OCI-LY7 (cell line): ENCODE data around the gene UNC13A. TPM values are rescaled to one million over a fixed set of nuclear protein-coding genes. Genes with fewer than 3 reads are reported as not detected.

Experiments
- BruUV-seq: library from RNA; stranded (reverse); fragments of 400-500 nt; replicated peaks from 2 replicates; lab custom pipeline; 2021; lab: Mats Ljungman, UMichigan
- CTCF ChIA-PET: fragments of 300-600 bp; sonication (Branson Sonifier 250); formaldehyde crosslinking; loops from one replicate; lab custom pipeline; 2022; ENCODE audit warnings: antibody characterized with exemption; ENCODE audit not compliant: unreplicated experiment; lab: Charles Lee
- POLR2A ChIA-PET: fragments of 300-600 bp; sonication (Branson Sonifier 250); formaldehyde crosslinking; loops from one replicate; lab custom pipeline; 2022; ENCODE audit warnings: antibody characterized with exemption; lab: Charles Lee
- DNase-seq: peaks from one replicate; pipeline ENCODE4 v3.0.0-alpha.2; 2015; ENCODE audit warnings: low spot score
- H2AFZ ChIP-seq: fragments of 200-600 bp; sonication (generic), shearing (Covaris generic); 2 replicates; pipeline ENCODE4 v1.6.1; 2014; ENCODE audit warnings: mild to moderate bottlenecking, antibody characterized with exemption, low read length, moderate library complexity
- H3K27ac ChIP-seq: fragments of 200-600 bp; sonication (generic); 2 replicates; pipeline ENCODE4 v1.5.1; 2014; ENCODE audit warnings: mixed run types, low read depth, mild to moderate bottlenecking, moderate library complexity, low read length, inconsistent platforms; ENCODE audit not compliant: poor library complexity, severe bottlenecking
- H3K36me3 ChIP-seq: fragments of 200-600 bp; sonication (generic); 2 replicates; pipeline ENCODE4 v1.6.1; 2014; ENCODE audit warnings: mild to moderate bottlenecking, antibody characterized with exemption, low read length, moderate library complexity, mixed read lengths; ENCODE audit not compliant: insufficient read depth
- H3K4me1 ChIP-seq: fragments of 200-600 bp; sonication (generic); 2 replicates; pipeline ENCODE4 v1.5.1; 2014; ENCODE audit warnings: mild to moderate bottlenecking, low read length; ENCODE audit not compliant: insufficient read depth, poor library complexity, severe bottlenecking
- H3K4me2 ChIP-seq: fragments of 200-600 bp; sonication (generic); 2 replicates; pipeline ENCODE4 v1.6.1; 2014; ENCODE audit warnings: mild to moderate bottlenecking, low read length
- H3K4me3 ChIP-seq: fragments of 200-600 bp; sonication (generic); 2 replicates; pipeline ENCODE4 v1.5.1; 2014; ENCODE audit warnings: mild to moderate bottlenecking, low read depth, low read length; ENCODE audit not compliant: poor library complexity, severe bottlenecking
- H3K79me2 ChIP-seq: fragments of 200-600 bp; sonication (generic); 2 replicates; pipeline ENCODE4 v1.6.1; 2016; ENCODE audit warnings: low read depth, mild to moderate bottlenecking, low read length, moderate library complexity, mixed read lengths; ENCODE audit not compliant: insufficient read depth
- H3K9me2 ChIP-seq: fragments of 200-600 bp; sonication (generic); 2 replicates; pipeline ENCODE4 v1.6.1; 2016; ENCODE audit warnings: mild to moderate bottlenecking, low read length, mixed read lengths; ENCODE audit not compliant: insufficient read depth
- H3K9me3 ChIP-seq: fragments of 200-600 bp; sonication (generic); 2 replicates; pipeline ENCODE4 v1.6.1; 2014; ENCODE audit warnings: mild to moderate bottlenecking, mixed run types, low read length, mixed read lengths
- H4K20me1 ChIP-seq: fragments of 200-600 bp; sonication (generic); 2 replicates; pipeline ENCODE4 v1.6.1; 2014; ENCODE audit warnings: mild to moderate bottlenecking, antibody characterized with exemption, low read length, moderate library complexity, mixed read lengths; ENCODE audit not compliant: insufficient read depth
- EZH2phosphoT487 ChIP-seq: fragments of 200-600 bp; sonication (generic); IDR thresholded peaks from 2 replicates; pipeline ENCODE4 v1.6.1; 2018; ENCODE audit warnings: low read depth, borderline replicate concordance, mild to moderate bottlenecking, mixed run types, antibody characterized with exemption, low read length, moderate library complexity, mixed read lengths
- intact Hi-C: fragments of 100-400 bp; cut with micrococcal nuclease; formaldehyde crosslinking; loops from one replicate; pipeline ENCODE4 v1.10.0; 2022; ENCODE audit not compliant: unreplicated experiment
- total RNA-seq, 2 experiments: library from RNA; depleted of rRNA in 1 of 2; stranded (reverse); fragments of >200 nt in 1 of 2; shearing (Covaris generic) in 1 of 2; gene quantifications; 2 replicates each; pipeline ENCODE4 v1.2.3, GENCODE V29; 2014 to 2022
- TF ChIP-seq, protein P1 (sequence below): fragments of 200-600 bp; sonication (generic); conservative IDR thresholded peaks from 2 replicates; pipeline ENCODE4 v1.5.1; 2014; ENCODE audit warnings: mild to moderate bottlenecking, antibody characterized with exemption, low read length, moderate library complexity, mixed read lengths

UNC13A gene
- total RNA-seq, 2 experiments from 2014 or later: 0.72 to 0.92 TPM

- no peak overlapping the region for H3K27ac ChIP-seq
- CTCF ChIA-PET: no interaction called here
- no TSS peak for BruUV-seq
These were observed 61.6 kb downstream of the UNC13A start for GRCh38 chr19:17626456-17627015.

GRCh38 chr19:17625980-17626379, 62.2 kb downstream of the UNC13A start:
- TF ChIP-seq, protein P1, sequence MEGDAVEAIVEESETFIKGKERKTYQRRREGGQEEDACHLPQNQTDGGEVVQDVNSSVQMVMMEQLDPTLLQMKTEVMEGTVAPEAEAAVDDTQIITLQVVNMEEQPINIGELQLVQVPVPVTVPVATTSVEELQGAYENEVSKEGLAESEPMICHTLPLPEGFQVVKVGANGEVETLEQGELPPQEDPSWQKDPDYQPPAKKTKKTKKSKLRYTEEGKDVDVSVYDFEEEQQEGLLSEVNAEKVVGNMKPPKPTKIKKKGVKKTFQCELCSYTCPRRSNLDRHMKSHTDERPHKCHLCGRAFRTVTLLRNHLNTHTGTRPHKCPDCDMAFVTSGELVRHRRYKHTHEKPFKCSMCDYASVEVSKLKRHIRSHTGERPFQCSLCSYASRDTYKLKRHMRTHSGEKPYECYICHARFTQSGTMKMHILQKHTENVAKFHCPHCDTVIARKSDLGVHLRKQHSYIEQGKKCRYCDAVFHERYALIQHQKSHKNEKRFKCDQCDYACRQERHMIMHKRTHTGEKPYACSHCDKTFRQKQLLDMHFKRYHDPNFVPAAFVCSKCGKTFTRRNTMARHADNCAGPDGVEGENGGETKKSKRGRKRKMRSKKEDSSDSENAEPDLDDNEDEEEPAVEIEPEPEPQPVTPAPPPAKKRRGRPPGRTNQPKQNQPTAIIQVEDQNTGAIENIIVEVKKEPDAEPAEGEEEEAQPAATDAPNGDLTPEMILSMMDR: no peak
- TF ChIP-seq EZH2phosphoT487: no peak
- DNase-seq: no peak
- CTCF ChIA-PET: no interaction called here
- intact Hi-C loops: no loop called here
- no peak overlapping the region for H3K4me3 ChIP-seq
- H3K9me2 ChIP-seq: no peaks in the 10 kb centered on the region
- no peaks in the 10 kb centered on the region for H3K36me3 ChIP-seq
- peaks cover 15% of the 10 kb centered on the region for H3K4me1 ChIP-seq
- BruUV-seq: no TSS peak
- H3K4me2 ChIP-seq: no peak overlapping the region
- no peaks in the 10 kb centered on the region for H3K9me3 ChIP-seq
- POLR2A ChIA-PET: no interaction called here
- H3K27ac ChIP-seq: no peak overlapping the region
- H3K79me2 ChIP-seq: no peaks in the 10 kb centered on the region
- no peaks in the 10 kb centered on the region for H4K20me1 ChIP-seq
- H2AFZ ChIP-seq: no peak overlapping the region

More at GRCh38 chr19:17626456-17627015, 61.6 kb downstream of the UNC13A start:
- H4K20me1 ChIP-seq: no peaks in the 10 kb centered on the region
- H3K9me2 ChIP-seq: no peaks in the 10 kb centered on the region
- no peaks in the 10 kb centered on the region for H3K9me3 ChIP-seq
- H3K79me2 ChIP-seq: no peaks in the 10 kb centered on the region
- DNase-seq: no peak
- no peaks in the 10 kb centered on the region for H3K36me3 ChIP-seq
- H2AFZ ChIP-seq: no peak overlapping the region
- TF ChIP-seq EZH2phosphoT487: no peak
- TF ChIP-seq, protein P1: no peak
- no peak overlapping the region for H3K4me2 ChIP-seq
- no peak overlapping the region for H3K4me3 ChIP-seq
- intact Hi-C loops: no loop called here
- H3K4me1 ChIP-seq: peaks cover 9% of the 10 kb centered on the region
- POLR2A ChIA-PET: no interaction called here

DNA sequence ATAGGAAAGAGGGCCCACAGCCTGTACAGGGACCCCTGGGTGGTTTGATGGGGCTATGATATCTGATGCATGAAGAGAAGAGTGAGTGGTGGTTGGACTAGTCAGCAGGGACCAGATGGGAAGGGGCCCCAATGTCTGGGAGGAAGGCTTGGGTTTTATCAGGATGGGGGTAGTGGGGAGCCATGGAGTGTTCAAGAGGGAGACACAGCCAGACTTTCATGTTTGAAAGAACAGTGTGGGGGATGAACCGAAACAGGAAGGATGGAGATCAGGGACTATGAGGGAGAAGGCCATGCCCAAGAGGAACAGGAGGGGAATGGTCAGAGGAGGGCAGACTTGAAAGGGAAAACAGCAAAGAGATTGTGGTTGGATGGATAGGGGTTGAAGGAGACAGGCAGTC, 63.1 kb downstream of the UNC13A start:
- Histone ChIP-seq H3K9me2 (no peaks in the 10 kb centered on the region), H3K9me3 (no peaks in the 10 kb centered on the region), H3K27ac (no peak overlapping the region), H4K20me1 (no peaks in the 10 kb centered on the region), H2AFZ (no peak overlapping the region), H3K4me1 (peaks cover 15% of the 10 kb centered on the region), H3K4me3 (no peak overlapping the region), H3K79me2 (no peaks in the 10 kb centered on the region), H3K4me2 (no peak overlapping the region), H3K36me3 (no peaks in the 10 kb centered on the region)
- ChIA-PET POLR2A (no interaction called here), CTCF (no interaction called here)
- TF ChIP-seq EZH2phosphoT487: no peak
- TF ChIP-seq, protein P1: no peak
- no peak for DNase-seq
- intact Hi-C loops: no loop called here
- no TSS peak for BruUV-seq
